NCI-H1105 treated with DMSO at 0.1 percent for 48 hours (cell line): ENCODE results near the gene DIRAS1.
A peak's percentile ranks its signal among the peaks of the same experiment; 100 is the strongest.
"Not testable (repeated sequence)": the region's sequence is repeated elsewhere in the genome, so short reads cannot be mapped to it uniquely, and the experiment has no call there.

ENCODE experiments used
- DNase-seq: peaks from one replicate; lab custom pipeline; 2025; lab: John Stamatoyannopoulos, UW

DIRAS1 gene

DNA sequence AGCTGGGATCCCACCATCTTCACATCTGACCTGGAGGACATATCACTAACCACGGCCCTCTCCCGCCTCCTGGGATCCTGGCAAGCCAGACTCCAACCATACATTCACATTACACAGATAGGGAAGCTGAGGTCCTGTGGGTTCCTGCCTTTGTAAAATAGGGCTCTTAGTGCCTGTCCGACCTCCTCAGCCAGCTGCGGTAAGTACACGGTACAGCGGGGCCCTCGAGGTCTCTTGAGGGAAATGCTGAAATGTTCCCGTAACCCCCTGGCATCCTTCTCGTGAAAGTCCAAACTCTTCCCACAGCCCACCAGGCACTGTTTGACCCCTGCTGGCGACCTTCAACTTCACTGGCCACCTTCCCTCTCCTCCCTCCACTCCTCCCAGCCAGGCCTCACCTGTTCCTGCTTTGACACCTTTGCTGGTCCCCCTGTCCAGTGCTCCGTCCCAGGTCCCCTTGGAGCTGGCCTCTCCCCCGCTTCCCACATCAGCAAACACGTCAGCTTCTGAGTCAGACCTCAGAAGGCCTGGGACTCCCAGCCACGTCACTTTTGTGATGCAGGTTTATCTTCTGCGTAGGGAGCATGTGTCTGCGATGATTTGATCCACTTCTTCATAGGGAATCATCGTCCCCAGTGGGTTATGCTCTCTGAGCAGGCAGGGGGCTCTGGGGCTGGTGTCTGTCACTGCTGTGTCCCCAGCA is 9.8 kb downstream of the DIRAS1 start:
- DNase-seq, result no peak

DNA sequence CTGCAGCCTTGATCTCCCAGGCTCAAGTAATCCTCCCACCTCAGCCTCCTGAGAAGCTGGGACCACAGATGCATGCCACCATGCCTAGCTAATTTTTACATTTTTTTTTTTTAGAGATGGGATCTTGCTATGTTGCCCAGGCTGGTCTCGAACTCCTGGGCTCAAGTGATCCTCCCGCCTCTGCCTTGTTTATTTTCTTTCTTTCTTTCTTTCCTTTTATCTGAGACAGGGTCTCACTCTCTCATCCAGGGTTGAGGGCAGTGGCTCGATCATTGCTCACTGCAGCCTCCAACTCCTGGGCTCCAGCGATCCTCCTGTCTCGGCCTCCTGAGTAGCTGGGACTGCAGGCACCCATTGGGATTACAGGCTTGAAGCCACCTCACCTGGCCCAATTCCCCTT is 14.9 kb downstream of the DIRAS1 start:
- DNase-seq, result no peak

GRCh38 chr19:2703691-2704216 is 17.4 kb downstream of the DIRAS1 start:
- no peak for DNase-seq

- DNase-seq, result no peak
Observed at GRCh38 chr19:2703077-2703437, 18.1 kb downstream of the DIRAS1 start.

GRCh38 chr19:2702170-2703076 is 18.7 kb downstream of the DIRAS1 start, which contains the start of gene GNG7:
Gene GNG7, minus strand, starts transcription at chr19:2702694. Its CDS starts 182,006 bp downstream, at chr19:2520688.
- peak; percentile 77 for DNase-seq

DNA sequence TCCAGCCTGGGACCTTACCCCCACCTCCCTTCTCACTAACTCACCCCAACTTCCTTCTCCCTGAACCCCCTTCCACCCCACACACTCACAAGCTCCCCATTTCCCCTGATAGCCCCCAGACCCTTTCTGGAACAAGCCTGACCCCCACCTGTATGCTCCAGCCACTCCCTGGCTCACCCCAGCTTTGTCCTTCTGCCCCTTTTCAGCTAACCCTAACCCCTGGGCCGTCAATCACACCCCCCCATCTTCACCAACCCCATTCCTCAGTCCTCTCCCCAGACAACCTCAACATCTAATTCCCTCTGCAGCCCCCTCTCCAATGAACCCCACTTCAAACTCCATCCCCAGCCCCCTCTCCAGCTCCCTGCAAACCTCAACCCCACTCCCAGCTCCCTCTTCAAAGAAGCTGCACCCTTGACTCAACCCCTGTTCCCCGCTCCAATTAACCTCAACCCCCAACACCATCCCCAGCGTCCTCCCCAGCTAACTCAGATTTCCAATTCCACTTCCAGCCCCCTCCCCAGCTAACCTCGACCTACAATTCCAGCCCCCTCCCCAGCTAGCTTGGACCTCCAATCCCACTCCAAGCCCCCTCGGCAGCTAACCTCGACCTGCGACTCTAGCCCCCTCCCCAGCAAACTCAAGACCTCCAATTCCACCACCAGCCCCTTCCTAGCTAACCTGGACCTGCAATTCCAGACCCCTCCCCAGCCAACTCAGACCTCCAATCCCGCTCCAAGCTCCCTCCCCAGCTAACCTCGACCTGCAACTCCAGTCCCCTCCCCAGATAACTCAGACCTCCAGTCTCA is 19.6 kb downstream of the DIRAS1 start:
- DNase-seq, result no peak

DNA sequence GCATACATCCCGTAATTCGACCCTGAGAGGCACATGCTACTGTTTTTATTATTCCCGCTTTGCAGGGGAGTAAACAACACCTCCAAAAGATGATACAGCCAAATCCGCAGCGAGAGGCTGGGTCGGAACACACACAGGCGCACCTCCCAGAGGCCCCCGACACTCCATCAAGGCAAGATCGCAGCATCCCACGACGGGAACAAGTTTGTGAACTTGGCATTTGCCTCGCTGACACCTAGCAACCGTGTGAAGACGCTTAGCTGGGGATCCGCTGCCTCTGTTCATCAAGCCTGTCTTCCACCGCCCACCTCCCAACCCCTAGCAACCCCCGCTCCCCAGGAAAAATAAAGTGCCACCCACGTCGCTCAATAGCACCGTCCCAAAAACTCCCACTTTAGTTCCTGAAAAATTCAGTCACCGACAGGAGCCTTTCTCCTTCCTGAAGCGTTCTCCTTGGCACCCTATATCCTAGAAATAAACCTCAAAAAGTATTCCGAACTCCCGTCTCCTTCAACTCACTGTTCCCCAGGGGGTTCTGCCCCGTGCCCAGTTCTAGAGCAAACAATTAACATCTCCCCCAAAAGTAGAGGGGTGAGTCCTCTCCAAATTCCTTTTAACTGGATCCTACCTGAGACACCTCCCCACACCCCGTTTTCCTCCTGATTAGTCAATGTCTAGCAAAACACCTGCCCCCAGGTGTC is 20.4 kb downstream of the DIRAS1 start:
- no peak for DNase-seq

- no peak for DNase-seq
Observed at GRCh38 chr19:2699413-2700140, 21.6 kb downstream of the DIRAS1 start.

- DNase-seq, result no peak
Observed at GRCh38 chr19:2694196-2694595, 27.0 kb downstream of the DIRAS1 start.

DNA sequence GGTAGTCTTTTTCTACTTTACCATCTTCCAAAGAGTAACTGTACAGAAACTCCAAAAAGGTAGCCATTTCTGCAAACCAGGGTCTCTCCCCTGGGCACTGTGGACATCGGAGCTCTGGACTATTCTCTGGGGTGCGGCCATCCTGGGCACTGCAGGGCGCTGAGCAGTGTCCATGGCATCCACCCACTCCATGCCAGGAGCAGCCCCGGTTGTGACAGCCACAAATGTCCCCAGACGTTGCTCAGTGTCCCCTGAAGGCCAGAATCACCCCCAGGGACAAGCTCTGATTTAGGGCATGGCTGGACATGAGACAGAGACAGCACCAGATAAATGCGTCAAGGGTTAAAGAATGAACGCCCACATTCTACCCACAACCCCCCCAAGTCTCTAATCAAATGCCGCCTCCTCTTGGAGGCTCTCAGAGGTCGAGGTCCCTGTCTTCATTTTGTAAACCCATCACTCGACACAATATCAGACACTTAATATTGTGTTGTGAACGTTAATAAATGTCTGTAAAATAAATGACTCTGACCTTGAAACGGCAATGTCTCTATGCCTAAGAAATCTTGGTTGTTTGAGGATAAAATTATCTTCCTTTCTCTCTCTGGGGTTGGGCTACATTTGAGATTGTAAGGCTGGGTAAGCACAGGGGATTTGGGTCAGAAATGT is 27.5 kb downstream of the DIRAS1 start:
- no peak for DNase-seq

GRCh38 chr19:2691951-2692350 is 29.2 kb downstream of the DIRAS1 start:
- DNase-seq, result no peak

DNA sequence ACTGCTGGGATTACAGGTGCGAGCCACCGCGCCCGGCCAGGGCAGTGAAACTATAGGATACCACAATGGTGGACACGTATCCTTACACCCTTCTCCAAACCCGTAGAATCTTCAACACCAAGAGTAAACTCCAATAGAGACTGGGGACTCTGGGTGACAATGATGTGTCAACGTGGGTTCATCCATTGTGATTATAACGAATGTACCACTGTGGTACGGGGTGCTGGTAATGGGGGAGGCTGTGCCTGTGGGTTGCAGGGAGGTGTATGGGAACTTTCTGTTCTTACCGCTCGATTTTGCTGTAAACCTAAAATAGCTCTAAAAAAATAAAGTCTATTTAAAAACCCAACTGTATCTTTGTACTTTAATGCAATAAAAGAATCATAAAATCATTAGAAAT is 30.3 kb downstream of the DIRAS1 start:
- DNase-seq, result no peak

DNA sequence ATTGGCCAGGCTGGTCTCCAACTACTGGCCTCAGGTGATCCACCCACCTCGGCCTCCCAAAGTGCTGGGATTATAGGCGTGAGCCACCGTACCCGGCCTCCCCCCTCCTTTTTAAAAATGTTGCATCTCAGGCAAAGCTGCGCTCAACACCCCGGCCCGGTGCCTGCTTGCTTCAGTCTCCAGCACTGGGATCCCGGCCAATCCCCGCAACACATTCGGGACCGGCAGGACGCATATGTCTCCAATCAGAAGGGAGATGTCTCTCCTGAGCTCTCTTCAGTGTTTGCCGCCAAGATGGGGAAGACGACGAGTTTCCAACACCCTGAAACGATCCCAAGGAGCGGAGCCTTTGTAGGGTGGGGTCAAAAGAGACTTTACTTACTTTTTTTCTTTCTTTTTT is 34.8 kb downstream of the DIRAS1 start:
- DNase-seq, result no peak

GRCh38 chr19:2685204-2685704 is 35.9 kb downstream of the DIRAS1 start:
- DNase-seq, result no peak

- DNase-seq, result no peak
Observed at GRCh38 chr19:2683430-2684003, 37.7 kb downstream of the DIRAS1 start.

DNA sequence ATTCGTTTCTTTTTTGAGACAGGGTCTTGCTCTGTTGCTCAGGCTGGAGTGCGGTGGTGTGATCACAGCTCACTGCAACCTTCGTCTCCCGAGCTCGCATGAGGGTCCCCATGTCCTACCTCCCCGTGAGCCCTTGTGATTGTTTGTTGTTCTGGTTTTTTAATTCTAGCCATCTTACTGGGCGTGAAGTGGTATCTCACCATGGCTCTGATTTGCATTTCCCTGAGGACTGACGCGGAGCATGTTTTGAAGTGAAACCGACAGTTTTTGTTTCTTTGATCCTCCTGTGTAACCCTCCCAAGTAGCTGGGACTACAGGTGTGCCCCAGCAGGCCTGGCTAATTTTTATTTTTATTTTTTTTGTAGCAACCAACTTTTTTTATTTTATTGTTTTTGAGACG is 40.4 kb downstream of the DIRAS1 start:
- no peak for DNase-seq

DNA sequence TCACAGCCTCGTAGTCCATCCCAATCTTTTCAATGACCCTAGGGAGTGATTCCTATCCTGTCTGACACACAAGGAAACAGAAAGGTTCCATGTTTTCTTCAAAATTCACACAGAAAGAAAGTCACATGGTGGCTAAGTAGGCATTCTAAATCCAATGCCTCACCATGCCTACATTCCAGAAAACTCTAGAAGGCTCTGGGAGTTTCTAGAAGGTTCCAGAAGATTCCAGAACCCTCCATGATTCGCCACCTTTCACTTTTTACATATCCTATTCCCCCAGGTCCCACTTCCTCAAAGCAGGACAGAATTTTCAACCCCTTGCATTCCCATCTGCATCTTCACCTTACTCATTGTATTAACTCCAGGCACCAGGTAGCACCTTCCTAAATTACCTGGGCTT is 41.7 kb downstream of the DIRAS1 start:
- no peak for DNase-seq

- not testable (repeated sequence) for DNase-seq
Observed at GRCh38 chr19:2678948-2679347, 42.2 kb downstream of the DIRAS1 start.

GRCh38 chr19:2678044-2678671 is 43.0 kb downstream of the DIRAS1 start:
- DNase-seq, result no peak
